HepG2 (cell line): ENCODE results near the gene GPSM1. TPM values are rescaled to one million over a fixed set of nuclear protein-coding genes. Genes with fewer than 3 reads are reported as not detected.

ENCODE experiments used
- ATAC-seq: fragments of 200-7000 bp; cut with Tn5 transposase; 3 replicates; pipeline ENCODE4 v1.9.1; 2020; ENCODE audit warnings: mild to moderate bottlenecking, moderate library complexity
- BruUV-seq: library from RNA; stranded (reverse); fragments of 400-500 nt; replicated peaks from 2 replicates; lab custom pipeline; 2021; lab: Mats Ljungman, UMichigan
- CTCF ChIA-PET: fragments of 300-600 bp; formaldehyde crosslinking; extraction: SDS; loops from one replicate; lab custom pipeline; 2021; ENCODE audit warnings: low total read pairs, inconsistent platforms, low intra/inter-chr PET ratio; lab: Yijun Ruan, JAX
- POLR2A ChIA-PET: fragments of 350-600 bp; sonication (Branson Sonifier 250); formaldehyde crosslinking; loops from one replicate; lab custom pipeline; 2020; ENCODE audit warnings: antibody characterized with exemption, inconsistent platforms; lab: Yijun Ruan, JAX
- DNase-seq: peaks from one replicate; pipeline ENCODE4 v3.0.0-alpha.2; 2015; ENCODE audit warnings: low spot score
- FAIRE-seq: peaks from 3 replicates; lab custom pipeline; 2011; peaks lifted over from hg19 to GRCh38; lab: Jason Lieb, UNC
- H2AFZ ChIP-seq: one replicate; pipeline ENCODE4 v1.6.1; 2011; ENCODE audit warnings: low read length, inconsistent platforms
- H3K27ac ChIP-seq: fragments of 300-600 bp; 3 replicates; pipeline ENCODE4 v1.8.0; 2011; ENCODE audit warnings: mixed run types, mild to moderate bottlenecking, mixed read lengths, low read length, inconsistent platforms; ENCODE audit not compliant: insufficient read depth; ENCODE audit errors: extremely low read length
- H3K27me3 ChIP-seq, 2 experiments: fragments of 200-600 bp in 1 of 2; 2 replicates in 1 of 2; 3 replicates in 1 of 2; pipeline versions ENCODE4 v1.6.0 to v1.8.0; 2011; ENCODE audit warnings: low read length in 2 of 2, mild to moderate bottlenecking in 2 of 2, moderate library complexity in 2 of 2, inconsistent platforms in 1 of 2; ENCODE audit not compliant: insufficient read depth in 2 of 2, control insufficient read depth in 1 of 2
- H3K36me3 ChIP-seq, 2 experiments: fragments of 200-600 bp in 1 of 2; replicated peaks in 1 of 2; 2 replicates in 1 of 2; 3 replicates in 1 of 2; pipeline versions ENCODE4 v1.5.1 to v1.8.0; 2011; ENCODE audit warnings: low read length in 2 of 2, inconsistent platforms in 1 of 2; ENCODE audit not compliant: insufficient read depth in 2 of 2, control insufficient read depth in 1 of 2
- H3K4me1 ChIP-seq: 2 replicates; pipeline ENCODE4 v1.5.1; 2012; ENCODE audit warnings: low read length, inconsistent platforms; ENCODE audit not compliant: insufficient read depth
- H3K4me2 ChIP-seq: 2 replicates; pipeline ENCODE4 v1.6.0; 2011; ENCODE audit warnings: low read depth, low read length, inconsistent platforms
- H3K4me3 ChIP-seq, 3 experiments: fragments of 200-600 bp in 1 of 3; sonication (generic), shearing (Covaris generic) in 1 of 3; replicated peaks in 1 of 3; 2 replicates each; pipeline ENCODE4 v1.5.1; 2011 to 2016; ENCODE audit warnings: low read length in 3 of 3, inconsistent platforms in 2 of 3, low read depth in 2 of 3, mild to moderate bottlenecking in 2 of 3, control low read depth in 1 of 3, mixed read lengths in 1 of 3; ENCODE audit not compliant: insufficient read depth in 1 of 3
- H3K79me2 ChIP-seq: one replicate; pipeline ENCODE4 v1.6.1; 2011; ENCODE audit warnings: low read length, inconsistent platforms; ENCODE audit not compliant: insufficient read depth
- H3K9ac ChIP-seq: 2 replicates; pipeline ENCODE4 v1.6.0; 2011; ENCODE audit warnings: mild to moderate bottlenecking, low read depth, low read length, inconsistent platforms; ENCODE audit not compliant: insufficient read depth
- H3K9me3 ChIP-seq: 2 replicates; pipeline ENCODE4 v1.5.1; 2012; ENCODE audit warnings: mild to moderate bottlenecking, low read length
- H4K20me1 ChIP-seq: 2 replicates; pipeline ENCODE4 v1.6.0; 2011; ENCODE audit warnings: inconsistent platforms, mild to moderate bottlenecking, low read length, moderate library complexity; ENCODE audit not compliant: insufficient read depth
- ARHGAP35 ChIP-seq: sonication (generic); formaldehyde crosslinking; IDR thresholded peaks from 2 replicates; pipeline ENCODE4 v1.9.0; 2022; ENCODE audit warnings: mild to moderate bottlenecking, inconsistent platforms, moderate library complexity, missing genetic modification reagents, borderline replicate concordance
- DR1 ChIP-seq: sonication (generic); formaldehyde crosslinking; IDR thresholded peaks from 2 replicates; pipeline ENCODE4 v1.8.0; 2021; ENCODE audit warnings: mild to moderate bottlenecking, missing genetic modification reagents, inconsistent platforms
- ESRRA ChIP-seq: sonication (generic); formaldehyde crosslinking; IDR thresholded peaks from 2 replicates; pipeline ENCODE4 v1.5.1; 2020; ENCODE audit warnings: mild to moderate bottlenecking, low read depth, missing genetic modification reagents
- HDAC1 ChIP-seq: sonication (generic); formaldehyde crosslinking; IDR thresholded peaks from 2 replicates; pipeline ENCODE4 v1.5.1; 2020; ENCODE audit warnings: mild to moderate bottlenecking, missing genetic modification reagents
- KLF13 ChIP-seq: sonication (generic); formaldehyde crosslinking; IDR thresholded peaks from 2 replicates; pipeline ENCODE4 v1.4.0; 2020; ENCODE audit warnings: mild to moderate bottlenecking, missing genetic modification reagents
- RXRA ChIP-seq: sonication (generic); formaldehyde crosslinking; IDR thresholded peaks from 2 replicates; pipeline ENCODE4 v1.5.1; 2020; ENCODE audit warnings: missing genetic modification reagents
- TERF1 ChIP-seq: sonication (generic); formaldehyde crosslinking; IDR thresholded peaks from 2 replicates; pipeline ENCODE4 v1.8.0; 2022; ENCODE audit warnings: mild to moderate bottlenecking, missing genetic modification reagents, moderate library complexity
- WGBS: methylation state at CpG from one replicate; pipeline ENCODE4 v1.1.6; 2017; ENCODE audit warnings: low lambda C conversion rate; 5-methylcytosine and 5-hydroxymethylcytosine counted together
- in situ Hi-C: cut with HindIII; loops from 2 replicates; pipeline ENCODE4 v1.10.0; 2017; ENCODE audit warnings: low pct_unique_long_range_greater_than_20kb; ENCODE audit not compliant: extremely low pct_ligation_motif_present
- intact Hi-C: fragments of 100-400 bp; cut with micrococcal nuclease; formaldehyde crosslinking; loops from one replicate; pipeline ENCODE4 v1.10.0; 2022; ENCODE audit not compliant: unreplicated experiment
- polyA plus RNA-seq, 8 experiments: library from polyadenylated mRNA; depleted of rRNA in 3 of 8; stranded (reverse) in 7 of 8; unstranded in 1 of 8; fragments of >200 nt; fragmentation: Illumina TruSeq in 4 of 8; extraction: Trizol in 4 of 8; gene quantifications; 2 replicates each; pipeline versions ENCODE4 v1.2.1 to v1.2.3, GENCODE V29; 2011 to 2016; ENCODE audit warnings: low read depth in 4 of 8, missing spikeins in 1 of 8, mixed read lengths in 1 of 8; ENCODE audit not compliant: insufficient read depth in 1 of 8
- total RNA-seq, 5 experiments: library from RNA; depleted of rRNA; stranded (reverse); fragments of >200 nt; fragmentation: Illumina TruSeq; extraction: Trizol; gene quantifications; 2 replicates each; pipeline ENCODE4 v1.2.3, GENCODE V29; 2016; ENCODE audit warnings: low read depth in 1 of 5

The GPSM1 gene
- total and polyA plus RNA-seq, 2 of the 13 experiments (the other 11 are each of a cell fraction or from before 2014, with no cell fraction given): 1.0 to 2.4 TPM

GRCh38 chr9:136340356-136341041 lies 13.2 kb downstream of the GPSM1 start:
- Histone ChIP-seq H3K27ac (no peak overlapping the region), H3K4me3 (no peak overlapping the region), H3K36me3 (no peaks in the 10 kb centered on the region), H2AFZ (no peak overlapping the region), H3K9ac (no peak overlapping the region), H3K4me2 (peak overlapping the region; percentile 27; the same call in 1 of the 2 replicates), H3K79me2 (no peaks in the 10 kb centered on the region), H4K20me1 (no peaks in the 10 kb centered on the region), H3K9me3 (no peaks in the 10 kb centered on the region), H3K27me3 (peaks cover 4 to 16% of the 10 kb centered on the region in 2 experiments; a peak in 2 of 5 replicates), H3K4me1 (peaks cover 52% of the 10 kb centered on the region)
- ChIA-PET POLR2A (interaction anchor here (1.3 to 2.3 kb wide), 2 partner anchors 22 to 23 kb away, joined by 3 to 8 read pairs; partner anchors contain the start of gene DNLZ), CTCF (interaction anchor here (2.2 to 2.6 kb wide), 2 partner anchors 24 to 32 kb away, joined by 10 to 18 read pairs; partner anchors contain the start of genes CARD9 and DNLZ)
- 70% methylated on average over 2 of the region's 28 CpGs for WGBS
- DNase-seq (no peak), ATAC-seq (no peak), FAIRE-seq (no peak)
- in situ Hi-C loops (loop anchor here (25.0 kb wide), 1 partner anchor 297 kb away; no protein-coding TSS in a partner anchor), intact Hi-C loops (no loop called here)
- TF ChIP-seq RXRA (CRISPR knock-in tag): no peak
- TF ChIP-seq DR1 (CRISPR knock-in tag): no peak
- TF ChIP-seq ARHGAP35: no peak
- no peak for TF ChIP-seq ESRRA
- TF ChIP-seq HDAC1 (CRISPR knock-in tag): 0 out of 2 replicates have a peak, but pooled peaks have one; percentile 16
- TF ChIP-seq KLF13 (CRISPR knock-in tag): no peak
- TF ChIP-seq TERF1 (CRISPR knock-in tag): no peak
- no TSS peak for BruUV-seq
